K562 (cell line): ENCODE results near the gene PILRA. TPM values are rescaled to one million over a fixed set of nuclear protein-coding genes. Genes with fewer than 3 reads are reported as not detected.

Experiments
- CEBPG ChIP-seq, 3 experiments: fragments of 200-800 bp in 1 of 3; sonication (Bioruptor generic) in 1 of 3; sonication (generic) in 1 of 3; formaldehyde crosslinking in 1 of 3; IDR thresholded peaks in 2 of 3; conservative IDR thresholded peaks in 1 of 3; 2 replicates each; pipeline versions ENCODE4 v1.6.1 to v1.8.0; 2016 to 2022; ENCODE audit warnings: missing compliant biosample characterization in 2 of 3, missing genetic modification characterization in 2 of 3, mild to moderate bottlenecking in 1 of 3, missing genetic modification reagents in 1 of 3
- CEBPZ ChIP-seq: fragments of 150-350 bp; IDR thresholded peaks from 2 replicates; pipeline ENCODE4 v1.6.1; 2014; ENCODE audit warnings: low read depth, mild to moderate bottlenecking, low read length, borderline replicate concordance
- COPS2 ChIP-seq: fragments of 450-650 bp; conservative IDR thresholded peaks from 2 replicates; pipeline ENCODE4 v1.6.1; 2016; ENCODE audit warnings: mild to moderate bottlenecking, moderate library complexity
- ERF ChIP-seq: fragments of 450-650 bp; formaldehyde crosslinking; IDR thresholded peaks from 2 replicates; pipeline ENCODE4 v1.4.0; 2020; ENCODE audit warnings: mild to moderate bottlenecking, mixed read lengths
- GATAD2B ChIP-seq: fragments of 450-650 bp; IDR thresholded peaks from 2 replicates; pipeline ENCODE4 v1.6.1; 2017; ENCODE audit warnings: mild to moderate bottlenecking, borderline replicate concordance
- GTF2A2 ChIP-seq: IDR thresholded peaks from 2 replicates; pipeline ENCODE4 v1.6.1; 2016; ENCODE audit warnings: mild to moderate bottlenecking, missing genetic modification characterization, missing compliant biosample characterization
- HNRNPLL ChIP-seq: fragments of 200-400 bp; formaldehyde crosslinking; IDR thresholded peaks from 2 replicates; pipeline ENCODE4 v1.6.1; 2017; ENCODE audit warnings: low read length, low read depth, mild to moderate bottlenecking; ENCODE audit not compliant: poor library complexity, severe bottlenecking
- NR2C1 ChIP-seq, 2 experiments: fragments of 450-650 bp; IDR thresholded peaks; 2 replicates each; pipeline ENCODE4 v1.6.1; 2017; ENCODE audit warnings: mild to moderate bottlenecking in 2 of 2, antibody characterized with exemption in 1 of 2, inconsistent platforms in 1 of 2, missing compliant biosample characterization in 1 of 2, missing genetic modification characterization in 1 of 2
- NR3C1 ChIP-seq: sonication (generic); formaldehyde crosslinking; IDR thresholded peaks from 2 replicates; pipeline ENCODE4 v1.8.1; 2022; ENCODE audit warnings: missing genetic modification reagents
- RNF219 ChIP-seq: fragments of 250-450 bp; sonication (Bioruptor Pico); IDR thresholded peaks from 2 replicates; pipeline ENCODE4 v1.5.0; 2022; ENCODE audit warnings: mild to moderate bottlenecking
- TRIM28 ChIP-seq: fragments of 450-650 bp; IDR thresholded peaks from 2 replicates; pipeline ENCODE4 v1.6.1; 2017
- YY1 ChIP-seq, 3 experiments: IDR thresholded peaks; 2 replicates each; pipeline ENCODE4 v1.6.1; 2011; ENCODE audit warnings: low read length in 2 of 3, mild to moderate bottlenecking in 2 of 3, moderate library complexity in 2 of 3, borderline replicate concordance in 1 of 3, control low read depth in 1 of 3, low read depth in 1 of 3; ENCODE audit not compliant: insufficient read depth in 3 of 3, insufficient replicate concordance in 2 of 3, control insufficient read depth in 1 of 3, insufficient read length in 1 of 3; ENCODE audit errors: extremely low read depth in 1 of 3
- ZNF324 ChIP-seq: fragments of 250-450 bp; sonication (Bioruptor Pico); IDR thresholded peaks from 2 replicates; pipeline ENCODE4 v1.4.0; 2020; ENCODE audit warnings: mild to moderate bottlenecking
- ZNF785 ChIP-seq: fragments of 250-450 bp; sonication (Bioruptor Pico); IDR thresholded peaks from 2 replicates; pipeline ENCODE4 v1.4.0; 2020; ENCODE audit warnings: mild to moderate bottlenecking
- polyA plus RNA-seq, 8 experiments: library from polyadenylated mRNA; depleted of rRNA in 4 of 8; stranded (reverse) in 5 of 8; unstranded in 3 of 8; fragments of >200 nt; fragmentation: Nextera tagmentation in 2 of 8; fragmentation: Illumina TruSeq in 1 of 8; extraction: Ambion mirVana in 2 of 8; extraction: Trizol in 1 of 8; gene quantifications; 2 replicates each; pipeline versions ENCODE4 v1.2.1 to v1.2.3, GENCODE V29; 2011 to 2014; ENCODE audit warnings: inconsistent platforms in 1 of 8, missing spikeins in 1 of 8
- total RNA-seq, 7 experiments: library from RNA; depleted of rRNA in 6 of 7; stranded (reverse); fragments of >200 nt in 6 of 7; fragmentation: Illumina TruSeq in 2 of 7; extraction: Trizol in 2 of 7; gene quantifications; 2 replicates each; pipeline versions ENCODE4 v1.2.1 to v1.2.3, GENCODE V29; 2011 to 2021; ENCODE audit warnings: low replicate concordance in 1 of 7
- TF ChIP-seq, protein P1 (sequence below): fragments of 250-450 bp; sonication (Bioruptor Pico); IDR thresholded peaks from 2 replicates; pipeline ENCODE4 v1.8.0; 2022; ENCODE audit warnings: moderate library complexity, mild to moderate bottlenecking, inconsistent platforms
- TF ChIP-seq, protein P2 (sequence below): fragments of 450-650 bp; formaldehyde crosslinking; IDR thresholded peaks from 2 replicates; pipeline ENCODE4 v1.4.0; 2022; ENCODE audit warnings: missing genetic modification characterization

The PILRA gene
- total and polyA plus RNA-seq, 9 of the 15 experiments (the other 6 are each of a cell fraction or from before 2014, with no cell fraction given), result 0.13 to 1.8 (median 0.62) TPM

DNA sequence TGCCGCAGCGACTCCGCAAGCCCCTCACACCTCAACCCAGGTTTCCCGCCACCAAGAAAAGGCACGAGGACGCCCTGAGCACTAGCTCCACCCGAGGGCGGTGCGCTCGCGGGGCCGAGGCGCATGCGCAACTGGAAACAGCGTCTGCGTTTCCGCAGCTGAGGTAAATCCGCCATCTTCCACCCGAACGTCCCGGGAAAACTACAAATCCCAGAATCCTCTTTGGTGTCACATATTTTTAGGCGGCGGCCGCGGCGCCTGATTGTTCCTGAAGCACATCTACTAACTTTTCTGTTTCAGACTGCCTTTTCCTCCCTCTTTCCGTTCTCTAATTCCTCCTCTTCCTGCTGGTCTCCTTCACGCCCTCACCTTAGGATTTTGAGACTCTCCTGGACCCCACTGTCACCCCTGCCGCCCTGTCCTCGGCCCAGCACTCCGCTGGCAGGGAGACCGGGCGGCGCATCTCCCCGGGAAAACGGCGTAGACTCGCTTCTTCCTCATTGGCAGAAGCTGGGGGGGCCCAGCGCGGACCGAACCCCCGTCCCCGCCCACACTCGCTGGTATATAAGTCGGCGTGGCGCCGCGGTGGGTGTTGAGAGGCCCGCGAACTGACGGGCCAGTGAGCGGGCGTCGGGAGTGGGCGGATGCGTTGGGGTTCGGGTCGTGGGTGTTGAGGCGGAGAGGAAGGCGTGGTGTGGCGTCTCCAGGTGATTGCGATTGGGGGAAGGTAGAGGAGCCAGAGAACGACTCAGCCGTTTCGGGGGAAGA lies 55.1 kb downstream of the PILRA start, which contains the start of gene ZCWPW1 (continued):
- TF ChIP-seq NR2C1 (IDR thresholded peaks at IDR 0.05) (peak; percentile 75), NR2C1 (tag; IDR thresholded peaks at IDR 0.05) (peak; percentile 79), GTF2A2 (tag) (peak; percentile 89), GATAD2B (peak; percentile 87; the same call in 1 of the 2 replicates), ERF (CRISPR knock-in tag) (peak; percentile 90), YY1 (IDR thresholded peaks at IDR 0.05; ENCODE audit: borderline replicate concordance in 1 of 3, control insufficient read depth in 1 of 3, extremely low read depth in 1 of 3, insufficient read depth in 3 of 3, insufficient read length in 1 of 3, insufficient replicate concordance in 2 of 3, low read depth in 1 of 3, low read length in 2 of 3) (peak; percentile 81 to 96 (median 94)), TRIM28 (no peak), NR3C1 (CRISPR knock-in tag) (peak; percentile 95), CEBPZ (no peak), RNF219 (peak; percentile 68; the same call in 1 of the 2 replicates), ZNF785 (CRISPR knock-in tag) (no peak), COPS2 (no peak), ZNF324 (CRISPR knock-in tag) (0 out of 2 replicates have a peak, but pooled peaks have one; percentile 43), HNRNPLL (peak; percentile 90), CEBPG (CRISPR knock-in tag; IDR thresholded peaks at IDR 0.05) (peak; percentile 41; the same call in 1 of the 2 replicates), CEBPG (tag; conservative IDR thresholded peaks at IDR 0.05 in 1 of 2, IDR thresholded peaks at IDR 0.05 in 1 of 2) (no peak)
- TF ChIP-seq, protein P1, sequence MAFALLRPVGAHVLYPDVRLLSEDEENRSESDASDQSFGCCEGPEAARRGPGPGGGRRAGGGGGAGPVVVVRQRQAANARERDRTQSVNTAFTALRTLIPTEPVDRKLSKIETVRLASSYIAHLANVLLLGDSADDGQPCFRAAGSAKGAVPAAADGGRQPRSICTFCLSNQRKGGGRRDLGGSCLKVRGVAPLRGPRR (CRISPR knock-in tag), result no peak
- TF ChIP-seq, protein P2, sequence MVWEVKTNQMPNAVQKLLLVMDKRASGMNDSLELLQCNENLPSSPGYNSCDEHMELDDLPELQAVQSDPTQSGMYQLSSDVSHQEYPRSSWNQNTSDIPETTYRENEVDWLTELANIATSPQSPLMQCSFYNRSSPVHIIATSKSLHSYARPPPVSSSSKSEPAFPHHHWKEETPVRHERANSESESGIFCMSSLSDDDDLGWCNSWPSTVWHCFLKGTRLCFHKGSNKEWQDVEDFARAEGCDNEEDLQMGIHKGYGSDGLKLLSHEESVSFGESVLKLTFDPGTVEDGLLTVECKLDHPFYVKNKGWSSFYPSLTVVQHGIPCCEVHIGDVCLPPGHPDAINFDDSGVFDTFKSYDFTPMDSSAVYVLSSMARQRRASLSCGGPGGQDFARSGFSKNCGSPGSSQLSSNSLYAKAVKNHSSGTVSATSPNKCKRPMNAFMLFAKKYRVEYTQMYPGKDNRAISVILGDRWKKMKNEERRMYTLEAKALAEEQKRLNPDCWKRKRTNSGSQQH (CRISPR knock-in tag), result peak; percentile 98
